RWPE1 (cell line): Measurements from ENCODE around the gene LATS2.

Experiments used
- CTCF ChIA-PET: fragments of 350-600 bp; sonication (Branson Sonifier 250); formaldehyde crosslinking; extraction: SDS; loops from one replicate; lab custom pipeline; 2021; lab: Yijun Ruan, JAX
- POLR2A ChIA-PET: fragments of 400-600 bp; formaldehyde crosslinking; extraction: SDS; loops from one replicate; lab custom pipeline; 2020; ENCODE audit warnings: antibody characterized with exemption; ENCODE audit not compliant: low non-redundant PET; lab: Yijun Ruan, JAX
- DNase-seq: peaks from one replicate; pipeline ENCODE4 v3.0.0; 2012; ENCODE audit warnings: low spot score
- H3K27ac ChIP-seq: fragments of 450-650 bp; 2 replicates; pipeline ENCODE4 v1.5.1; 2017
- TF ChIP-seq, protein P1 (sequence below): fragments of 450-650 bp; conservative IDR thresholded peaks from 2 replicates; pipeline ENCODE4 v1.5.1; 2017; ENCODE audit warnings: low read depth, mild to moderate bottlenecking

LATS2 gene

GRCh38 chr13:20981370-20982095, 79.9 kb downstream of the LATS2 start:
- H3K27ac ChIP-seq: no peak overlapping the region
- no peak for DNase-seq
- CTCF ChIA-PET: no interaction called here
- POLR2A ChIA-PET: no interaction called here
- TF ChIP-seq, protein P1, sequence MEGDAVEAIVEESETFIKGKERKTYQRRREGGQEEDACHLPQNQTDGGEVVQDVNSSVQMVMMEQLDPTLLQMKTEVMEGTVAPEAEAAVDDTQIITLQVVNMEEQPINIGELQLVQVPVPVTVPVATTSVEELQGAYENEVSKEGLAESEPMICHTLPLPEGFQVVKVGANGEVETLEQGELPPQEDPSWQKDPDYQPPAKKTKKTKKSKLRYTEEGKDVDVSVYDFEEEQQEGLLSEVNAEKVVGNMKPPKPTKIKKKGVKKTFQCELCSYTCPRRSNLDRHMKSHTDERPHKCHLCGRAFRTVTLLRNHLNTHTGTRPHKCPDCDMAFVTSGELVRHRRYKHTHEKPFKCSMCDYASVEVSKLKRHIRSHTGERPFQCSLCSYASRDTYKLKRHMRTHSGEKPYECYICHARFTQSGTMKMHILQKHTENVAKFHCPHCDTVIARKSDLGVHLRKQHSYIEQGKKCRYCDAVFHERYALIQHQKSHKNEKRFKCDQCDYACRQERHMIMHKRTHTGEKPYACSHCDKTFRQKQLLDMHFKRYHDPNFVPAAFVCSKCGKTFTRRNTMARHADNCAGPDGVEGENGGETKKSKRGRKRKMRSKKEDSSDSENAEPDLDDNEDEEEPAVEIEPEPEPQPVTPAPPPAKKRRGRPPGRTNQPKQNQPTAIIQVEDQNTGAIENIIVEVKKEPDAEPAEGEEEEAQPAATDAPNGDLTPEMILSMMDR: no peak

DNA sequence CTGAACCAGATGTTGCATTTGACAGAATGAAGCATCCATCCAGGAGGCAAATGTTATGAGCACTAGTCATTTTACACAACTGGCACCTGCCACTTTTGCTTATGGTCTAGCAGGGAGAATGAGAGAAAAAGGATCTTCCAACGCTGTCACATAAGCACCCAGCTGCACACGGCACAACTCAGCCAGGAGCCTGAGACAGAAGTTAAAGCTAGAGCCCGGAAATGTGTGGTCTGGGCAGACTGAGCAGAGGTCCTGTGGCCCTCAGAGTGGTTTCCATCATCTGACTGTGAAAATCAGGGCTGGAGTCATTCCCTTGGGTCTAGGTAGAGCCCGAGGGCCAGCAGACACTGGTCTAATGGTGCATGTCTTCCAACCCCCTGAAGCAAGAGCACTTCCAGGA, 80.5 kb downstream of the LATS2 start:
- no peak for DNase-seq
- ChIA-PET CTCF (no interaction called here), POLR2A (no interaction called here)

GRCh38 chr13:20980430-20980829, 81.0 kb downstream of the LATS2 start:
- ChIA-PET POLR2A (no interaction called here), CTCF (no interaction called here)
- no peak for DNase-seq
- TF ChIP-seq, protein P1: no peak
- no peak overlapping the region for H3K27ac ChIP-seq

More for the DNA sequence above, 80.5 kb downstream of the LATS2 start:
- H3K27ac ChIP-seq: no peak overlapping the region
- TF ChIP-seq, protein P1: no peak

DNA sequence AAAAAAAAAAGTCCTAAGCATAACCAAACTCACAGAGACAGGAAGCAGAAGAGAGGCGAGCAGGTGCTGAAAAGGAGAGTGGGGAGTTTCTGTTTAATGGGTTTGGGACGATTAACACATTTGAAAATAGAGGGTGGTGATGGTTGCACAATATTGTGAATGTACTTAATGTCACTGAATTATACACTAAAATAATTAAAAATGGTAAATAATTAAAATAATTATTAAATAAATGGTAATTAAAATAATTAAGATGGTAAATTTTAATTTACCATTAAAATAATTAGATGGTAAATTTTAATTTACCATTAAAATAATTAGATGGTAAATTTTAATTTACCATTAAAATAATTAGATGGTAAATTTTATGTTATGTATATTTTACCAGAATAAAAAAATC, 84.0 kb downstream of the LATS2 start:
- CTCF ChIA-PET: no interaction called here
- POLR2A ChIA-PET: no interaction called here
- DNase-seq: no peak
- H3K27ac ChIP-seq: no peak overlapping the region
- TF ChIP-seq, protein P1: no peak

DNA sequence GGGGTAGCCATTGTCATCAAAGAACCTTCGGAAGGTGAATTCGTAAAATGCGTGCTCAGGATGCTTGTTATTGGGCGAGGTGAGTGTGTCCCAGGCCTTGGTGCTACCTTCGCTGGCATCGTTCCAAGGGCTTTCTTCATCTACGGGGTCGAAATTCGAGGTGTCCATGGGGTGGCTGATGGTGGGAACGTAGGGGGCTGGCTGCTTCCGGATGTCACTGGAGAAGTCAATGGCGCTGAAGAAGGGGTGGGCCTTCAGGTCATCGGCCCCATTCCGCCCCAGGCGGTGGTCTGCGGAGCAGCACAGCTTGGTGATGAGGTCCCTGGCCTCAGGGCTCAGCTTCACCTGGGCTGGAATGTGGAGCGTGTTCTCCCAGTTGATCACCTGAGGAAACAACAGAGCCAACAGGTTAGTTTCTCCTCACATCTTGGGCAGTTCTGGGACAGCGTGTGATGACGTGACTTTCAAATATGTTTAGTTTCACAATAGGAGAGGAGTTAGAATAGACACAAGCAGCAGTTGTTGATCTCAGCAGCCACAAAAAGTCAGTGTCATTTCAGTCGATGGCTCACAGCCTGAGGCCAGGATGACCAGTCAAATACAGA, 86.3 kb downstream of the LATS2 start:
- H3K27ac ChIP-seq: no peak overlapping the region
- no peak for DNase-seq
- ChIA-PET POLR2A (no interaction called here), CTCF (interaction anchor here (0.7 kb wide), 1 partner anchor 417 kb away, joined by 5 read pairs; no protein-coding TSS in a partner anchor)
- TF ChIP-seq, protein P1: no peak

- ChIA-PET CTCF (no interaction called here), POLR2A (no interaction called here)
- TF ChIP-seq, protein P1: no peak
- H3K27ac ChIP-seq: no peak overlapping the region
- no peak for DNase-seq
Observed at GRCh38 chr13:20973886-20974425, 87.4 kb downstream of the LATS2 start.
